ENCODE results near the gene GLMN. TPM values are rescaled to one million over a fixed set of nuclear protein-coding genes. Genes with fewer than 3 reads are reported as not detected.
"Not testable (repeated sequence)": the region's sequence is repeated elsewhere in the genome, so short reads cannot be mapped to it uniquely, and the experiment has no call there.

The GLMN gene
- polyA plus RNA-seq, 3 donors: 2.1 to 4.1 (median 2.6) TPM

DNA sequence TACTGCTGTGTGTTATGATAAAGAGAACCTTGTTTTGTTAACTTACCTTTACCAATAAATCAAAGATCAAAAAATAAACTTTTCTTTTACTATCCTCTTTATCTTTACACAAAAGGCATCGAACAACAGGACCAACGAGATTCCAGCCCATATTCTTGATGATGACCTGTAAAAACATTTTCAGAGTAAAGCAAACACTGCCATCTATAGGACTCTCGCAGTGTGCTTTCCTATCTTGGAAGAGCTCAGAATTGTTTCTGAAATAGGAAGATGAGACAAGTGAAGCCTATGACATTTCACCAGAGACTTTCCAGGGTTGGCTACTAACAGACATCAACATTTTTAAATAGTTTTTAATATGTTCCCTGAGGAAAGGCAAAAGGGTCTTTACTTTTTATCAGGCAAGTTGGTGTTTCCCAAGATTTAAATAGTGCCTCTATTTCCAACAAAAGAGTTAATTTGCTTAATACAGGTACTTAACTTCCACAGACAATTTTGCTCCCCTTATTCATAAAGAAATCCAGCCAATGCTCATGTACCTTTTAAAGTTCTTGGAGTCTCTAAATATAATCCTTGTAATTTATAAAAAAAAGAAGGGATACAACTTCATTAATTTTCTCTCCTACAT is 7.3 kb downstream of the GLMN start:
- Mint-ChIP-seq H3K4me1 (peaks cover 5% of the 10 kb centered on the region), H3K9me3 (peaks cover 0 to 2% (median 0%) of the 10 kb centered on the region in 7 donors), H3K4me3 (no peak overlapping the region), H3K27ac (no peak overlapping the region), H3K27me3 (ENCODE audit: low read depth in 3 of 3) (no peaks in the 10 kb centered on the region), H3K36me3 (peaks cover 30 to 55% of the 10 kb centered on the region in 2 donors)
- Histone ChIP-seq H3K79me2 (ENCODE audit: insufficient read depth, low read length) (no peaks in the 10 kb centered on the region), H2AFZ (ENCODE audit: insufficient read depth, low read depth, low read length, poor library complexity, severe bottlenecking) (no peak overlapping the region), H3K4me2 (replicated peaks; ENCODE audit: extremely low read depth, low read length, poor library complexity, severe bottlenecking) (no peak overlapping the region), H3K4me1 (ENCODE audit: control insufficient read depth in 1 of 2, insufficient read depth in 2 of 2, low read length in 2 of 2) (no peaks in the 10 kb centered on the region), H3K4me3 (replicated peaks in 1 of 3; ENCODE audit: low read depth in 2 of 3, low read length in 3 of 3) (no peak overlapping the region), H3K9me3 (replicated peaks in 1 of 2; ENCODE audit: control insufficient read depth in 1 of 2, insufficient read depth in 1 of 2, low read length in 2 of 2) (no peaks in the 10 kb centered on the region), H3K9ac (ENCODE audit: insufficient read depth, low read length, poor library complexity, severe bottlenecking) (no peak overlapping the region), H3K36me3 (replicated peaks in 1 of 2; ENCODE audit: control insufficient read depth in 1 of 2, insufficient read depth in 2 of 2, low read length in 2 of 2) (peaks cover 25 to 50% of the 10 kb centered on the region in 2 donors), H3K27me3 (ENCODE audit: control insufficient read depth in 2 of 2, insufficient read depth in 2 of 2, low read length in 2 of 2) (no peaks in the 10 kb centered on the region), H3K27ac (ENCODE audit: low read depth in 1 of 2, low read length in 2 of 2) (no peak overlapping the region), H4K20me1 (ENCODE audit: insufficient read depth, low read length) (no peaks in the 10 kb centered on the region)
- peak in 2 of 3 donors; percentile 17 to 38 for DNase-seq
- 60% methylated on average over 1 of the region's 3 CpGs for WGBS (ENCODE audit: insufficient coverage)
- TF ChIP-seq, protein P1, sequence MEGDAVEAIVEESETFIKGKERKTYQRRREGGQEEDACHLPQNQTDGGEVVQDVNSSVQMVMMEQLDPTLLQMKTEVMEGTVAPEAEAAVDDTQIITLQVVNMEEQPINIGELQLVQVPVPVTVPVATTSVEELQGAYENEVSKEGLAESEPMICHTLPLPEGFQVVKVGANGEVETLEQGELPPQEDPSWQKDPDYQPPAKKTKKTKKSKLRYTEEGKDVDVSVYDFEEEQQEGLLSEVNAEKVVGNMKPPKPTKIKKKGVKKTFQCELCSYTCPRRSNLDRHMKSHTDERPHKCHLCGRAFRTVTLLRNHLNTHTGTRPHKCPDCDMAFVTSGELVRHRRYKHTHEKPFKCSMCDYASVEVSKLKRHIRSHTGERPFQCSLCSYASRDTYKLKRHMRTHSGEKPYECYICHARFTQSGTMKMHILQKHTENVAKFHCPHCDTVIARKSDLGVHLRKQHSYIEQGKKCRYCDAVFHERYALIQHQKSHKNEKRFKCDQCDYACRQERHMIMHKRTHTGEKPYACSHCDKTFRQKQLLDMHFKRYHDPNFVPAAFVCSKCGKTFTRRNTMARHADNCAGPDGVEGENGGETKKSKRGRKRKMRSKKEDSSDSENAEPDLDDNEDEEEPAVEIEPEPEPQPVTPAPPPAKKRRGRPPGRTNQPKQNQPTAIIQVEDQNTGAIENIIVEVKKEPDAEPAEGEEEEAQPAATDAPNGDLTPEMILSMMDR (IDR thresholded peaks at IDR 0.05): peak; percentile 62
- intact Hi-C loops (cut with micrococcal nuclease): loop anchor here (5.0 to 10.0 kb wide), 2 partner anchors 207 to 294 kb away; partner anchors contain the start of gene BTBD8 (in 1 of the 2)

DNA sequence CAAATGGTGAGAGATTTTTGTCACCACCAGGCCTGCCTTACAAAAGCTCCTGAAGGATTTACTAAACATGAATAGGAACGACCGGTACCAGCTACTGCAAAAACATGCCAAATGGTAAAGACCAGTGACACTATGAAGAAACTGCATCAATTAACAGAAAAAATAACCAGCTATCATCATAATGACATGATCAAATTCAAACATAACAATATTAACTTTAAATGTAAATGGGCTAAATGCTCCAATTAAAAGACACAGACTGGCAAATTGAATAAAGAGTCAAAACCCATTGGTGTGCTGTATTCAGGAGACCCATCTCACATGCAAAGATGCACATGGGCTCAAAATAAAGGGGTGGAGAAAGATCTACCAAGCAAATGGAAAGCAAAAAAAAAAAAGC is 17.4 kb downstream of the GLMN start:
- H3K27ac Mint-ChIP-seq; DNase-seq; H3K27me3 ChIP-seq (ENCODE audit: control insufficient read depth in 2 of 2, insufficient read depth in 2 of 2, low read length in 2 of 2); H4K20me1 ChIP-seq (ENCODE audit: insufficient read depth, low read length); H3K4me1 Mint-ChIP-seq; H3K4me3 ChIP-seq (replicated peaks in 1 of 3; ENCODE audit: low read depth in 2 of 3, low read length in 3 of 3); H3K27ac ChIP-seq (ENCODE audit: low read depth in 1 of 2, low read length in 2 of 2); H3K4me2 ChIP-seq (replicated peaks; ENCODE audit: extremely low read depth, low read length, poor library complexity, severe bottlenecking); H3K9ac ChIP-seq (ENCODE audit: insufficient read depth, low read length, poor library complexity, severe bottlenecking); intact Hi-C loops (cut with micrococcal nuclease); H2AFZ ChIP-seq (ENCODE audit: insufficient read depth, low read depth, low read length, poor library complexity, severe bottlenecking); H3K27me3 Mint-ChIP-seq (ENCODE audit: low read depth in 3 of 3); H3K79me2 ChIP-seq (ENCODE audit: insufficient read depth, low read length); H3K4me1 ChIP-seq (ENCODE audit: control insufficient read depth in 1 of 2, insufficient read depth in 2 of 2, low read length in 2 of 2); H3K4me3 Mint-ChIP-seq; H3K9me3 ChIP-seq (replicated peaks in 1 of 2; ENCODE audit: control insufficient read depth in 1 of 2, insufficient read depth in 1 of 2, low read length in 2 of 2): not testable (repeated sequence)
- peaks cover 14 to 54% of the 10 kb centered on the region in 2 donors for H3K36me3 ChIP-seq (replicated peaks in 1 of 2; ENCODE audit: control insufficient read depth in 1 of 2, insufficient read depth in 2 of 2, low read length in 2 of 2)
- H3K36me3 Mint-ChIP-seq: peaks cover 72 to 81% of the 10 kb centered on the region in 2 donors
- peaks cover 0 to 17% (median 8%) of the 10 kb centered on the region in 7 donors for H3K9me3 Mint-ChIP-seq
- WGBS (ENCODE audit: insufficient coverage): no CpG with 5 or more reads among the region's 2 CpGs

DNA sequence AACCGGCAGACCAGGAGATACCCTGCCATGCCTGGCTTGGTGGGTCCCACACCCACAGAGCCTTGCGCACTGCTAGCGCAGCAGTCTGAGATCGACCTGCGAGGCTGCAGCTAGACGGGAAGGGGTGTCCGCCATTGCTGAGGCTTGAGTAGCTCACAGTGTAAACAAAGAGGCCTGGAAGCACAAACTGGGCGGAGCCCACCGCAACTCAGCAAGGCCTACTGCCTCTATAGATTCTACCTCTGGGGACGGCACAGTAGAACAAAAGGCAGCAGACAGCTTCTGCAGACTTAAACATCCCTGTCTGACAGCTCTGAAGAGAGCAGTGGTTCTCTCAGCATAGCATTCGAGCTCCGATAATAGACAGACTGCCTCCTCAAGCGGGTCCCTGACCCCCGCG is 19.0 kb downstream of the GLMN start:
- H3K4me2 ChIP-seq (replicated peaks; ENCODE audit: extremely low read depth, low read length, poor library complexity, severe bottlenecking); H3K4me1 ChIP-seq (ENCODE audit: control insufficient read depth in 1 of 2, insufficient read depth in 2 of 2, low read length in 2 of 2); H3K9ac ChIP-seq (ENCODE audit: insufficient read depth, low read length, poor library complexity, severe bottlenecking); H3K4me3 Mint-ChIP-seq; H3K4me3 ChIP-seq (replicated peaks in 1 of 3; ENCODE audit: low read depth in 2 of 3, low read length in 3 of 3); H3K4me1 Mint-ChIP-seq; DNase-seq; H3K79me2 ChIP-seq (ENCODE audit: insufficient read depth, low read length); H3K27me3 ChIP-seq (ENCODE audit: control insufficient read depth in 2 of 2, insufficient read depth in 2 of 2, low read length in 2 of 2); H2AFZ ChIP-seq (ENCODE audit: insufficient read depth, low read depth, low read length, poor library complexity, severe bottlenecking); H3K9me3 ChIP-seq (replicated peaks in 1 of 2; ENCODE audit: control insufficient read depth in 1 of 2, insufficient read depth in 1 of 2, low read length in 2 of 2); H3K27ac Mint-ChIP-seq; H4K20me1 ChIP-seq (ENCODE audit: insufficient read depth, low read length); H3K27me3 Mint-ChIP-seq (ENCODE audit: low read depth in 3 of 3); H3K27ac ChIP-seq (ENCODE audit: low read depth in 1 of 2, low read length in 2 of 2); intact Hi-C loops (cut with micrococcal nuclease): not testable (repeated sequence)
- WGBS (ENCODE audit: insufficient coverage): 97% methylated on average over 14 of the region's 15 CpGs
- peaks cover 11 to 55% of the 10 kb centered on the region in 2 donors for H3K36me3 ChIP-seq (replicated peaks in 1 of 2; ENCODE audit: control insufficient read depth in 1 of 2, insufficient read depth in 2 of 2, low read length in 2 of 2)
- Mint-ChIP-seq H3K36me3 (peaks cover 72 to 82% of the 10 kb centered on the region in 2 donors), H3K9me3 (peaks cover 0 to 14% (median 11%) of the 10 kb centered on the region in 7 donors)
